PC-9 (cell line): ENCODE measurements around the gene EPB41.

Source experiments
- EZH2 ChIP-seq: fragments of 200-600 bp; sonication (generic); IDR thresholded peaks from 2 replicates; pipeline ENCODE4 v1.8.0; 2017; ENCODE audit warnings: antibody characterized with exemption, low read depth
- TF ChIP-seq, protein P1 (sequence below): fragments of 200-600 bp; sonication (generic); conservative IDR thresholded peaks from 2 replicates; pipeline ENCODE4 v1.6.1; 2017; ENCODE audit warnings: mixed run types, antibody characterized with exemption, mild to moderate bottlenecking, moderate library complexity

DNA sequence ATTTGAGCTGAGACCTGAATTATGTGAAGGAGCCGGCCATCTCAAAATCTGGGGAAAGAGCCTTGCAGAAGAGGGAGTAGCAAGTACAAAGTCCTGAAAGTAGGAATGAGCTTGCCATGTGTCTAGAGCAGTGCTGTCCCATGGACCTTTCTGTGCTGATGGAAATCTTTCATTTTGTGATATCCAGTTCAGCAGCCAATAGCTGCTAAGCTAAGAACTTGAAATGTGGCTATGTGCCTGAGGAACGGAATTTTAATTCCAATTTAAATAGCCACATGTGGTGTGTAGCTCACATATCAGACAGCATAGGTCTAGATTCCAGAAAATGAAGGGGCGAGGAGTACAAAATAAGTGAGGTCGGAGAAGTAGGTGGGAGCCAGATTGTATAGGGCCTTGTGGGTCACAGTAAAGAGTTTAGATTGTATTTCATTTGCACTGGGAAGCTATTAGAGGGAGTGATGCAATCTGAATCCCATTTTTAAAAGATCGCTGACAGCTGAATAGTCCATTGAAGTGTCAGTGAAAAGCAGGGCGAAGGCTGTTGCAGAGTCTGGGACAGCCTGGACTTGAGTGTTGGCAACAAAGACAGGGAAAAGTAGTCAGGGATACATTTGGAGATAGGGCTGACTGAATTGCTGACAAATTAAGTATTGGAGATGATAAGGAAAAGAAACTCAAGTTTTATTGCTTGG is 129.1 kb downstream of the EPB41 start:
- TF ChIP-seq, protein P1, sequence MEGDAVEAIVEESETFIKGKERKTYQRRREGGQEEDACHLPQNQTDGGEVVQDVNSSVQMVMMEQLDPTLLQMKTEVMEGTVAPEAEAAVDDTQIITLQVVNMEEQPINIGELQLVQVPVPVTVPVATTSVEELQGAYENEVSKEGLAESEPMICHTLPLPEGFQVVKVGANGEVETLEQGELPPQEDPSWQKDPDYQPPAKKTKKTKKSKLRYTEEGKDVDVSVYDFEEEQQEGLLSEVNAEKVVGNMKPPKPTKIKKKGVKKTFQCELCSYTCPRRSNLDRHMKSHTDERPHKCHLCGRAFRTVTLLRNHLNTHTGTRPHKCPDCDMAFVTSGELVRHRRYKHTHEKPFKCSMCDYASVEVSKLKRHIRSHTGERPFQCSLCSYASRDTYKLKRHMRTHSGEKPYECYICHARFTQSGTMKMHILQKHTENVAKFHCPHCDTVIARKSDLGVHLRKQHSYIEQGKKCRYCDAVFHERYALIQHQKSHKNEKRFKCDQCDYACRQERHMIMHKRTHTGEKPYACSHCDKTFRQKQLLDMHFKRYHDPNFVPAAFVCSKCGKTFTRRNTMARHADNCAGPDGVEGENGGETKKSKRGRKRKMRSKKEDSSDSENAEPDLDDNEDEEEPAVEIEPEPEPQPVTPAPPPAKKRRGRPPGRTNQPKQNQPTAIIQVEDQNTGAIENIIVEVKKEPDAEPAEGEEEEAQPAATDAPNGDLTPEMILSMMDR = no peak
- TF ChIP-seq EZH2 = no peak
